A549 treated with CORT108297 at 1 μM for 4 hours (cell line): ENCODE data around the gene GGT7. TPM values are rescaled to one million over a fixed set of nuclear protein-coding genes. Genes with fewer than 3 reads are reported as not detected.

Experiments
- total RNA-seq: library from RNA; stranded (reverse); fragments of 200-300 nt; extraction: Qiagen RNA extraction; gene quantifications from 5 replicates; pipeline ENCODE4 v1.2.3, GENCODE V29; 2022

Gene GGT7, protein sequence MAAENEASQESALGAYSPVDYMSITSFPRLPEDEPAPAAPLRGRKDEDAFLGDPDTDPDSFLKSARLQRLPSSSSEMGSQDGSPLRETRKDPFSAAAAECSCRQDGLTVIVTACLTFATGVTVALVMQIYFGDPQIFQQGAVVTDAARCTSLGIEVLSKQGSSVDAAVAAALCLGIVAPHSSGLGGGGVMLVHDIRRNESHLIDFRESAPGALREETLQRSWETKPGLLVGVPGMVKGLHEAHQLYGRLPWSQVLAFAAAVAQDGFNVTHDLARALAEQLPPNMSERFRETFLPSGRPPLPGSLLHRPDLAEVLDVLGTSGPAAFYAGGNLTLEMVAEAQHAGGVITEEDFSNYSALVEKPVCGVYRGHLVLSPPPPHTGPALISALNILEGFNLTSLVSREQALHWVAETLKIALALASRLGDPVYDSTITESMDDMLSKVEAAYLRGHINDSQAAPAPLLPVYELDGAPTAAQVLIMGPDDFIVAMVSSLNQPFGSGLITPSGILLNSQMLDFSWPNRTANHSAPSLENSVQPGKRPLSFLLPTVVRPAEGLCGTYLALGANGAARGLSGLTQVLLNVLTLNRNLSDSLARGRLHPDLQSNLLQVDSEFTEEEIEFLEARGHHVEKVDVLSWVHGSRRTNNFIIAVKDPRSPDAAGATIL
- total RNA-seq = 5.6 to 8.2 TPM (median 7.5 TPM) in 5 replicates

GRCh38 chr20:34872622-34873224 is at the start of gene GGT7:
Gene GGT7 (minus strand): TSS chr20:34872856. CDS start chr20:34872815, 41 bp downstream.

DNA sequence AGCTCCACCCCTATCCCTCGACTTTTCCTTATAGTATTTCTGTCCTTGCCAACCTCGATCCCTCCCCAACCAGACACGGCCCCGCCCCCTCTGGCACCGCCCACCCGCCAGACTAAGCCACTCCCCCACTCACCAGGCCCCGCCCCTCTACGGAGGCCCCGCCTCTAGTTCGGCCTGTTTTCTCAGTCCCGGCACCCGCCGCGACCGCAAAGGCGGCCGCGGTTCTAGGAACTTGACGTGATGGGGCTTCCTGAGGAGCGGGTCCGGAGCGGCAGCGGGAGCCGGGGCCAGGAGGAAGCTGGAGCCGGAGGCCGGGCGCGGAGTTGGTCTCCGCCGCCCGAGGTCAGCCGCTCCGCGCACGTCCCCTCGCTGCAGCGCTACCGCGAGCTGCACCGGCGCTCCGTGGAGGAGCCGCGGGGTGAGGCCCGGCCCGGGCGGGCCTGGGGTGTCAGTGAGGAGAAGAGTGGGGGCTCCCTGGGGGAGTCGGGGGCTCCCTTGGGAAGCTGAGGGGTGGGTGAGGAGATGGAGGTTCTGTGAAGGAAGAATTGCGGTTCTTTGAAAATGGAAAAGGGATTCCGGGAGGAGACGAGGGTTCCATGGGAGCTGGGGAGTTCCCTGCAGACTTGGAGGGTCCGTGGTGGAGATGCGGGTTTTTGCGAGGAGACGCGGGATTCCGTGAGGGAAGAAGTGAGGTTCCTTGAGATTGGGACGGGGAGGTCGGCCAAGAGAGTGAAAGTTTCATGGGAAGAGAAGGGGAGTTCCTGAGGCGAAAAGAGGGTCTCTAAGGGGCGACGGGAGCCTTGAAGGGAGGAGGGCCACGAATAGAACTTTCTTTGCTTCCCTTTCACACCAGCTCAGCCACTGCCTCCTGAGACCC is 4.0 kb upstream of the GGT7 start, which contains the start of gene ACSS2:
Gene ACSS2 (plus strand): TSS at position 207 of the 877 bp plus-strand sequence. CDS start 34 bp downstream, at position 241.

GRCh38 chr20:34825530-34826362 is 46.9 kb downstream of the GGT7 start, which contains the start of gene NCOA6:
Gene NCOA6 (minus strand): TSS chr20:34825651. CDS start chr20:34782355, 43,296 bp downstream.

Other genes with a start within 250 kb of the GGT7 start
- 23.3 to 31.6 TPM (median 28.6 TPM) in 5 replicates for gene PIGU, start 195.8 kb downstream of the GGT7 start, total RNA-seq
- 6.0 to 8.1 TPM (median 6.9 TPM) in 5 replicates for gene TP53INP2, start 168.5 kb downstream of the GGT7 start, total RNA-seq
- gene NCOA6, start 47.2 kb downstream of the GGT7 start, total RNA-seq = 17.2 to 22.2 TPM (median 18.1 TPM) in 5 replicates
- 7.8 to 9.8 TPM (median 8.8 TPM) in 5 replicates for gene ACSS2, start 3.8 kb upstream of the GGT7 start, total RNA-seq
- 54.0 to 58.9 TPM (median 57.7 TPM) in 5 replicates for gene GSS, start 83.0 kb upstream of the GGT7 start, total RNA-seq
- gene MYH7B, start 83.0 kb upstream of the GGT7 start, total RNA-seq = 0.03 to 0.15 TPM (median 0.14 TPM) in 4 of 5 replicates, not detected in the other
- gene TRPC4AP, start 220.0 kb upstream of the GGT7 start, total RNA-seq = 53.6 to 61.9 TPM (median 58.9 TPM) in 5 replicates